Stomach (tissue), 4 donors: ENCODE data around the gene PGM2.
A peak's percentile ranks its signal among the peaks of the same experiment; 100 is the strongest.

Experiments
- CTCF ChIP-seq, 7 experiments: fragments of 450-650 bp in 4 of 7; fragments of 200-600 bp in 3 of 7; sonication (generic) in 3 of 7; IDR thresholded peaks; one replicate each; pipeline ENCODE4 v1.5.1; 2016 to 2019; ENCODE audit warnings: antibody characterized with exemption in 7 of 7, control low read depth in 2 of 7, mild to moderate bottlenecking in 1 of 7
- POLR2AphosphoS5 ChIP-seq, 3 donors: sonication (generic); formaldehyde crosslinking; IDR thresholded peaks; one replicate each; pipeline ENCODE4 v1.6.1; 2016; ENCODE audit warnings: antibody characterized with exemption in 3 of 3

GRCh38 chr4:37803348-37803973 is 23.0 kb upstream of the PGM2 start:
- TF ChIP-seq POLR2AphosphoS5 (IDR thresholded peaks at IDR 0.05) (no peak), CTCF (IDR thresholded peaks at IDR 0.05) (peak in 3 of 7 experiments; percentile 27 to 51 (median 40))
